ENCODE measurements around the gene PSMD2.

The PSMD2 gene

GRCh38 chr3:184323696-184324095 is 24.7 kb downstream of the PSMD2 start:
- Histone ChIP-seq H3K36me3 (ENCODE audit: insufficient read depth, low read length) (peaks cover 86% of the 10 kb centered on the region), H3K9ac (ENCODE audit: low read depth, low read length) (no peak overlapping the region), H3K4me1 (ENCODE audit: control insufficient read depth, insufficient read depth, low read length) (peaks cover 19% of the 10 kb centered on the region), H3K4me2 (ENCODE audit: low read length) (no peak overlapping the region), H3K27me3 (ENCODE audit: control insufficient read depth, insufficient read depth, low read length) (no peaks in the 10 kb centered on the region), H3K4me3 (ENCODE audit: low read length) (no peak overlapping the region), H3K9me3 (replicated peaks; ENCODE audit: low read length) (no peaks in the 10 kb centered on the region)

- H3K4me2 ChIP-seq (ENCODE audit: low read length): no peak overlapping the region
- H3K4me3 ChIP-seq (ENCODE audit: low read length): no peak overlapping the region
- peaks cover 6% of the 10 kb centered on the region for H3K4me1 ChIP-seq (ENCODE audit: control insufficient read depth, insufficient read depth, low read length)
- H3K9ac ChIP-seq (ENCODE audit: low read depth, low read length): no peak overlapping the region
- H3K27me3 ChIP-seq (ENCODE audit: control insufficient read depth, insufficient read depth, low read length): no peaks in the 10 kb centered on the region
- no peaks in the 10 kb centered on the region for H3K9me3 ChIP-seq (replicated peaks; ENCODE audit: low read length)
- peaks cover 97% of the 10 kb centered on the region for H3K36me3 ChIP-seq (ENCODE audit: insufficient read depth, low read length)
Observed at GRCh38 chr3:184325269-184325668, 26.2 kb downstream of the PSMD2 start.

GRCh38 chr3:184325715-184326369 is 26.8 kb downstream of the PSMD2 start:
- H3K27me3 ChIP-seq (ENCODE audit: control insufficient read depth, insufficient read depth, low read length): no peaks in the 10 kb centered on the region
- H3K36me3 ChIP-seq (ENCODE audit: insufficient read depth, low read length): peaks cover 95% of the 10 kb centered on the region
- H3K4me2 ChIP-seq (ENCODE audit: low read length): no peak overlapping the region
- no peak overlapping the region for H3K4me3 ChIP-seq (ENCODE audit: low read length)
- H3K9me3 ChIP-seq (replicated peaks; ENCODE audit: low read length): no peaks in the 10 kb centered on the region
- no peak overlapping the region for H3K9ac ChIP-seq (ENCODE audit: low read depth, low read length)
- peaks cover under 1% of the 10 kb centered on the region for H3K4me1 ChIP-seq (ENCODE audit: control insufficient read depth, insufficient read depth, low read length)

GRCh38 chr3:184327171-184327570 is 28.1 kb downstream of the PSMD2 start:
- H3K36me3 ChIP-seq (ENCODE audit: insufficient read depth, low read length): peaks cover 95% of the 10 kb centered on the region
- peaks cover 13% of the 10 kb centered on the region for H3K4me1 ChIP-seq (ENCODE audit: control insufficient read depth, insufficient read depth, low read length)
- no peak overlapping the region for H3K4me2 ChIP-seq (ENCODE audit: low read length)
- no peak overlapping the region for H3K4me3 ChIP-seq (ENCODE audit: low read length)
- no peak overlapping the region for H3K9ac ChIP-seq (ENCODE audit: low read depth, low read length)
- no peaks in the 10 kb centered on the region for H3K27me3 ChIP-seq (ENCODE audit: control insufficient read depth, insufficient read depth, low read length)
- no peaks in the 10 kb centered on the region for H3K9me3 ChIP-seq (replicated peaks; ENCODE audit: low read length)

- no peak overlapping the region for H3K4me3 ChIP-seq (ENCODE audit: low read length)
- H3K27me3 ChIP-seq (ENCODE audit: control insufficient read depth, insufficient read depth, low read length): no peaks in the 10 kb centered on the region
- no peaks in the 10 kb centered on the region for H3K9me3 ChIP-seq (replicated peaks; ENCODE audit: low read length)
- no peak overlapping the region for H3K4me2 ChIP-seq (ENCODE audit: low read length)
- H3K4me1 ChIP-seq (ENCODE audit: control insufficient read depth, insufficient read depth, low read length): peaks cover 26% of the 10 kb centered on the region
- H3K36me3 ChIP-seq (ENCODE audit: insufficient read depth, low read length): peaks cover 94% of the 10 kb centered on the region
- no peak overlapping the region for H3K9ac ChIP-seq (ENCODE audit: low read depth, low read length)
Observed at GRCh38 chr3:184328516-184328915, 29.5 kb downstream of the PSMD2 start.

- Histone ChIP-seq H3K4me3 (ENCODE audit: low read length) (no peak overlapping the region), H3K27me3 (ENCODE audit: control insufficient read depth, insufficient read depth, low read length) (no peaks in the 10 kb centered on the region), H3K9me3 (replicated peaks; ENCODE audit: low read length) (no peaks in the 10 kb centered on the region), H3K9ac (ENCODE audit: low read depth, low read length) (peak overlapping the region; percentile 19), H3K36me3 (ENCODE audit: insufficient read depth, low read length) (peaks cover 74% of the 10 kb centered on the region), H3K4me2 (ENCODE audit: low read length) (peak overlapping the region; percentile 33), H3K4me1 (ENCODE audit: control insufficient read depth, insufficient read depth, low read length) (peaks cover 60% of the 10 kb centered on the region)
Observed at GRCh38 chr3:184332370-184333090, 33.5 kb downstream of the PSMD2 start.

GRCh38 chr3:184333190-184333589 is 34.1 kb downstream of the PSMD2 start:
- Histone ChIP-seq H3K4me1 (ENCODE audit: control insufficient read depth, insufficient read depth, low read length) (peaks cover 67% of the 10 kb centered on the region), H3K4me2 (ENCODE audit: low read length) (no peak overlapping the region), H3K36me3 (ENCODE audit: insufficient read depth, low read length) (peaks cover 68% of the 10 kb centered on the region), H3K4me3 (ENCODE audit: low read length) (no peak overlapping the region), H3K9ac (ENCODE audit: low read depth, low read length) (peak overlapping the region; percentile 19), H3K9me3 (replicated peaks; ENCODE audit: low read length) (no peaks in the 10 kb centered on the region), H3K27me3 (ENCODE audit: control insufficient read depth, insufficient read depth, low read length) (no peaks in the 10 kb centered on the region)

GRCh38 chr3:184333700-184334099 is 34.7 kb downstream of the PSMD2 start:
- no peaks in the 10 kb centered on the region for H3K9me3 ChIP-seq (replicated peaks; ENCODE audit: low read length)
- peaks cover 72% of the 10 kb centered on the region for H3K4me1 ChIP-seq (ENCODE audit: control insufficient read depth, insufficient read depth, low read length)
- H3K27me3 ChIP-seq (ENCODE audit: control insufficient read depth, insufficient read depth, low read length): no peaks in the 10 kb centered on the region
- no peak overlapping the region for H3K4me2 ChIP-seq (ENCODE audit: low read length)
- no peak overlapping the region for H3K9ac ChIP-seq (ENCODE audit: low read depth, low read length)
- peaks cover 63% of the 10 kb centered on the region for H3K36me3 ChIP-seq (ENCODE audit: insufficient read depth, low read length)
- H3K4me3 ChIP-seq (ENCODE audit: low read length): no peak overlapping the region

GRCh38 chr3:184334470-184335158 is 35.6 kb downstream of the PSMD2 start:
- no peak overlapping the region for H3K4me3 ChIP-seq (ENCODE audit: low read length)
- H3K36me3 ChIP-seq (ENCODE audit: insufficient read depth, low read length): peaks cover 55% of the 10 kb centered on the region
- H3K9me3 ChIP-seq (replicated peaks; ENCODE audit: low read length): no peaks in the 10 kb centered on the region
- H3K9ac ChIP-seq (ENCODE audit: low read depth, low read length): peak overlapping the region; percentile 26
- peaks cover 76% of the 10 kb centered on the region for H3K4me1 ChIP-seq (ENCODE audit: control insufficient read depth, insufficient read depth, low read length)
- H3K27me3 ChIP-seq (ENCODE audit: control insufficient read depth, insufficient read depth, low read length): no peaks in the 10 kb centered on the region
- H3K4me2 ChIP-seq (ENCODE audit: low read length): no peak overlapping the region

GRCh38 chr3:184335291-184335660 is 36.2 kb downstream of the PSMD2 start:
- no peaks in the 10 kb centered on the region for H3K27me3 ChIP-seq (ENCODE audit: control insufficient read depth, insufficient read depth, low read length)
- no peaks in the 10 kb centered on the region for H3K9me3 ChIP-seq (replicated peaks; ENCODE audit: low read length)
- H3K4me2 ChIP-seq (ENCODE audit: low read length): peak overlapping the region; percentile 95
- H3K36me3 ChIP-seq (ENCODE audit: insufficient read depth, low read length): peaks cover 50% of the 10 kb centered on the region
- peak overlapping the region; percentile 73 for H3K4me3 ChIP-seq (ENCODE audit: low read length)
- peak overlapping the region; percentile 75 for H3K9ac ChIP-seq (ENCODE audit: low read depth, low read length)
- H3K4me1 ChIP-seq (ENCODE audit: control insufficient read depth, insufficient read depth, low read length): peaks cover 77% of the 10 kb centered on the region

GRCh38 chr3:184335661-184336546 is 36.9 kb downstream of the PSMD2 start:
- peak overlapping the region; percentile 75 for H3K9ac ChIP-seq (ENCODE audit: low read depth, low read length)
- no peaks in the 10 kb centered on the region for H3K9me3 ChIP-seq (replicated peaks; ENCODE audit: low read length)
- H3K27me3 ChIP-seq (ENCODE audit: control insufficient read depth, insufficient read depth, low read length): no peaks in the 10 kb centered on the region
- peaks cover 46% of the 10 kb centered on the region for H3K36me3 ChIP-seq (ENCODE audit: insufficient read depth, low read length)
- H3K4me3 ChIP-seq (ENCODE audit: low read length): peak overlapping the region; percentile 73
- H3K4me1 ChIP-seq (ENCODE audit: control insufficient read depth, insufficient read depth, low read length): peaks cover 84% of the 10 kb centered on the region
- H3K4me2 ChIP-seq (ENCODE audit: low read length): peak overlapping the region; percentile 95

Measured in skeletal muscle satellite cell (primary cell).